Measurements from ENCODE around the gene NFKBIE.

Gene NFKBIE

GRCh38 chr6:44257025-44257752, 8.2 kb downstream of the NFKBIE start, which contains the start of gene SLC35B2:
Gene SLC35B2, minus strand, starts transcription at chr6:44257528. Its CDS starts 118 bp downstream, at chr6:44257410.
- peak; percentile 31 to 62 for DNase-seq

GRCh38 chr6:44256775-44257024, 8.7 kb downstream of the NFKBIE start:
- no peak for DNase-seq

GRCh38 chr6:44255871-44256774, 9.2 kb downstream of the NFKBIE start:
- no peak for DNase-seq

- DNase-seq, result peak in 1 of 2 experiments; percentile 28
Measured at GRCh38 chr6:44255105-44255808, 10.1 kb downstream of the NFKBIE start.

GRCh38 chr6:44254191-44255104, 10.9 kb downstream of the NFKBIE start:
- peak in 1 of 2 experiments; percentile 26 for DNase-seq

GRCh38 chr6:44253307-44254101, 11.8 kb downstream of the NFKBIE start:
- DNase-seq, result peak in 1 of 2 experiments; percentile 57

- DNase-seq, result no peak
Measured at GRCh38 chr6:44251576-44252524, 13.5 kb downstream of the NFKBIE start.

GRCh38 chr6:44250718-44251123, 14.6 kb downstream of the NFKBIE start:
- DNase-seq, result no peak

- DNase-seq, result no peak
Measured at GRCh38 chr6:44250067-44250717, 15.2 kb downstream of the NFKBIE start.

GRCh38 chr6:44249082-44249748, 16.1 kb downstream of the NFKBIE start:
- no peak for DNase-seq

- no peak for DNase-seq
Measured at GRCh38 chr6:44248579-44248978, 16.8 kb downstream of the NFKBIE start.

GRCh38 chr6:44247338-44248302, 17.7 kb downstream of the NFKBIE start:
- peak in 1 of 2 experiments; percentile 33 for DNase-seq

GRCh38 chr6:44246663-44247337, 18.6 kb downstream of the NFKBIE start, which contains the start of gene HSP90AB1:
Gene HSP90AB1, plus strand, starts transcription at chr6:44247101. Its CDS starts 1,529 bp downstream, at chr6:44248630.
- DNase-seq, result peak; percentile 92 to 98

GRCh38 chr6:44245912-44246662, 19.3 kb downstream of the NFKBIE start:
- DNase-seq, result peak; percentile 70 to 85

GRCh38 chr6:44245391-44245911, 19.9 kb downstream of the NFKBIE start:
- no peak for DNase-seq

- peak; percentile 51 to 78 for DNase-seq
Measured at GRCh38 chr6:44243345-44243744, 22.0 kb downstream of the NFKBIE start.
